LNCaP clone FGC (cell line): ENCODE measurements around the gene TSPAN3.

Experiments
- DNase-seq: peaks from one replicate; pipeline ENCODE4 v3.0.0-alpha.2; 2011; ENCODE audit warnings: low read depth
- H3K4me3 ChIP-seq: 2 replicates; pipeline ENCODE4 v1.5.1; 2011; ENCODE audit warnings: mild to moderate bottlenecking, low read depth, low read length, control low read depth
- CTCF ChIP-seq: IDR thresholded peaks from 2 replicates; pipeline ENCODE4 v1.5.1; 2012; ENCODE audit warnings: mild to moderate bottlenecking; ENCODE audit not compliant: control insufficient read depth, insufficient read depth; ENCODE audit errors: extremely low read depth

Gene TSPAN3

GRCh38 chr15:77039848-77040247 is 31.1 kb downstream of the TSPAN3 start:
- no peak for DNase-seq
- no peak for TF ChIP-seq CTCF
- no peak overlapping the region for H3K4me3 ChIP-seq

DNA sequence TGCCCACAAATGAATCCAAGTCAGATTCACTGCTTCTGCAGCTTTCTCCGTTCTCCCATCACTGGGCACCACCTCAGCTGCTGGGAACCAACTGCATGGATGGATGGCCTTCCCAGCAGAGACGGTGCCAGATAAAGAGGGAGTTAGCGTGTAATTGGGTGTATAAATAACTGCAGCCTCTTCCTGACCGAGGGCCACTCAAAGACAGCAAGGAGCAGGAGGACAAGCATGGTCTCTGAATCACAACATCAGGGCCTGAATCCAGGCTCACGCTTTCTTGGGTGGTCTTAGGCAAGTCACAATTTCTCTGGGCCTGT is 31.7 kb downstream of the TSPAN3 start:
- DNase-seq: no peak
- no peak overlapping the region for H3K4me3 ChIP-seq
- no peak for TF ChIP-seq CTCF

GRCh38 chr15:77038312-77039216 is 32.3 kb downstream of the TSPAN3 start:
- DNase-seq: no peak
- TF ChIP-seq CTCF: no peak
- H3K4me3 ChIP-seq: no peak overlapping the region

DNA sequence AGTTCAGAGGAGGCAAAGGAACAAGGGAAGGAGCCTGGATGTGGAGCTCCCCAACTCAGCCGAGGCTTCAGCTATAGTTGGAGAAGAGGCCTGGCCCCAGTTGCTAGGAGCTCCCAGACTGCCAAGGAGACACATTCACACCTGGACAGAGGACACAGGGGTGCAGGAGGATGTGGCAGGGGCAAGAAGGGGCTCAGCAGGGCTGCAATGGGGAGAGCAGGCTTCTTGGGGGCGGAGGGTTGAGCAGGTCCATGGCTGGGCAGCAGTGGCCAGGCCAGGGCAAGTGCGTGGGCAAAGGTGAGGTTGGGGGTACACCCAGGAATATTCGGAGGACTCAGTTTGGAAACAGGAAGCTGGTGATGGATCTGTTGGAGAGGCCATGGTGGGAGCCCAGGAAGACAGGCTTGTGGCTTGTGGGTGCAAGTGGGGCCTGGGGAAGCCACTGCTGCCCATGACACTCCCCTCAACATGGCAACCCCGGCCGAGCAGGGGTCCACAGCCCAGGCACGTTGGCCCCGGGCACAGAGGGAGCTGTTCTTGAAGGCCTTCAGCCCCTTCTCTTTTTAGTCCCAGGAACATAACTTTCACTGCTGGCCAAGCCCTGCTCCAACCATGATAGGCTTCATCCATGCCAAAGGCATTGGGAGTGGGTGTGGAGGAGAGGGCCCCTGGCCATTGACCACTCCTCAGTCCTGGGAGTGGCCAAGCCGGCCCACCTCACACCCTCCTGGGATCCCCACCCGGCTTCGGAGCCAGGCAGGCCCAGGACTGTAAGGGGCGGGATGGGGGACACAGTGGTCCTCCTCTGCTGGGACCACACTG is 33.3 kb downstream of the TSPAN3 start:
- no peak for TF ChIP-seq CTCF
- no peak for DNase-seq
- H3K4me3 ChIP-seq: no peak overlapping the region

- DNase-seq: no peak
- TF ChIP-seq CTCF: no peak
- H3K4me3 ChIP-seq: no peak overlapping the region
Observed at GRCh38 chr15:77036537-77037387, 34.1 kb downstream of the TSPAN3 start.

GRCh38 chr15:77035999-77036471 is 34.9 kb downstream of the TSPAN3 start:
- no peak for TF ChIP-seq CTCF
- no peak overlapping the region for H3K4me3 ChIP-seq
- DNase-seq: no peak
